ENCODE measurements around the gene AMOTL2. TPM values are rescaled to one million over a fixed set of nuclear protein-coding genes. Genes with fewer than 3 reads are reported as not detected.

The AMOTL2 gene
- total RNA-seq, 4 donors from 2014 or later = 17.9 to 29.9 (median 20.6) TPM

DNA sequence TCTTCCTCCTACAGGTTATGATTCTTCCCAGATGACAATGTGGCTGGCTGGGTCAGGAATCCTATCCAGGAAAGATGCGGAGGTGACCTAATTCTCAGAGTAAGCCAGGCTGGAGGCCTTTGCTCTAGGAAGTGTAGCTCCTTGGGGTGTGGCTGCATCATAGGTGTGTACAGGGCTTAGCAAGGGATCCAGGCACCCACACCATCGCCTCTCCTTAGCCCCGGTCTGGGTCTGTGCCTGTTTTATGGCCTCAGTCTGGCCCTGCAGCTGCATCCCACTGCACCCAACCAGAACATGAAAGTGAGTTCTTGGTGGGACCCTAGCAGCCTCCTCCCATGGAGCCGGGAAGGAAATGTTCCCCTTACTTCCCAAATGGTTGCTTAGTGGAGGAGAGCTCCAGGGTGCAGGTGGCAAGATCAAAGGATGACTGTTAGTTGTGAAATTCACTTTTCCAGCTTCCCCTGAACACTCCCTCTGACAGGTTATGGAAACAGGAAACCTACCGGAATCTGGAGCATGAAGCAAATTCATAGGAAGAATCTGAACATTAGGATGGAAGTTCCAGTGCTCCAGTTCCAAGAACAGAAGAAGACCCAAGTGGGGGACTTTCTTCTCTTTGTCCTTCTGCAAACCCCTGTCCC, 2.7 kb upstream of the AMOTL2 start:
- no peak for ATAC-seq
- H3K36me3 ChIP-seq = no peaks in the 10 kb centered on the region
- H3K27me3 ChIP-seq = no peaks in the 10 kb centered on the region
- intact Hi-C loops (cut with DNase I; ENCODE audit: low total_unique reads) = no loop called here
- H3K4me1 ChIP-seq = peaks cover 10 to 36% of the 10 kb centered on the region in 2 donors
- TF ChIP-seq CTCF (IDR thresholded peaks at IDR 0.05 in 4 of 5, conservative IDR thresholded peaks at IDR 0.05 in 1 of 5) (no peak), POLR2A (IDR thresholded peaks at IDR 0.05) (no peak)
- DNase-seq = no peak
- in situ Hi-C loops (cut with MboI; ENCODE audit: low sequenced_read_pairs in 4 of 4) = loop anchor here (5.0 to 10.0 kb wide), 3 partner anchors 70 to 98 kb away; no protein-coding TSS in a partner anchor
- H3K4me3 ChIP-seq = no peak overlapping the region
- H3K9me3 ChIP-seq = no peaks in the 10 kb centered on the region
- H3K27ac ChIP-seq = no peak overlapping the region

DNA sequence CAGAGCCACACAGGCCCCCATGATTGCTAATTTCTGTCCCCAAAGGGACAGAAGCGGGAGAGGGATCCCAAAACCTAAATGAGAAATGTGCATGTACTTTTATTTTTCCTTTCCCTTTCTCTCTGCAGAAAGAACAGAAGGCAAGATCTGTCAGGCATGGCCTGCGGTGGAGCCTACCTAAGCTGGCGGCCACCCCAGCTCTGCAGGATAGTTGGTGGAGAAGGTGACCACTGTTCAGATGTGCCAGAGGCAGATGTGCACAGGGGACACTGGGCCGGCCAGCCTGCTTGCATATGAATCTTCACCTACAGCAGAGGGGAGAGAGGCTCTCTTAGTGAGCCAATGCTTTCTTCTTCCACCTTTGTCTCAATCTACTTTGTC, 2.1 kb upstream of the AMOTL2 start:
- no peak overlapping the region for H3K4me3 ChIP-seq
- in situ Hi-C loops (cut with MboI; ENCODE audit: low sequenced_read_pairs in 4 of 4) (loop anchor here (5.0 to 10.0 kb wide), 3 partner anchors 69 to 98 kb away; no protein-coding TSS in a partner anchor), intact Hi-C loops (cut with DNase I; ENCODE audit: low total_unique reads) (no loop called here)
- ATAC-seq (no peak), DNase-seq (no peak)
- no peak overlapping the region for H3K27ac ChIP-seq
- no peak for TF ChIP-seq POLR2A (IDR thresholded peaks at IDR 0.05)
- TF ChIP-seq CTCF (IDR thresholded peaks at IDR 0.05 in 4 of 5, conservative IDR thresholded peaks at IDR 0.05 in 1 of 5) = no peak
- H3K36me3 ChIP-seq = no peaks in the 10 kb centered on the region
- H3K27me3 ChIP-seq = no peaks in the 10 kb centered on the region
- H3K4me1 ChIP-seq = peaks cover 16 to 41% of the 10 kb centered on the region in 2 donors
- no peaks in the 10 kb centered on the region for H3K9me3 ChIP-seq

DNA sequence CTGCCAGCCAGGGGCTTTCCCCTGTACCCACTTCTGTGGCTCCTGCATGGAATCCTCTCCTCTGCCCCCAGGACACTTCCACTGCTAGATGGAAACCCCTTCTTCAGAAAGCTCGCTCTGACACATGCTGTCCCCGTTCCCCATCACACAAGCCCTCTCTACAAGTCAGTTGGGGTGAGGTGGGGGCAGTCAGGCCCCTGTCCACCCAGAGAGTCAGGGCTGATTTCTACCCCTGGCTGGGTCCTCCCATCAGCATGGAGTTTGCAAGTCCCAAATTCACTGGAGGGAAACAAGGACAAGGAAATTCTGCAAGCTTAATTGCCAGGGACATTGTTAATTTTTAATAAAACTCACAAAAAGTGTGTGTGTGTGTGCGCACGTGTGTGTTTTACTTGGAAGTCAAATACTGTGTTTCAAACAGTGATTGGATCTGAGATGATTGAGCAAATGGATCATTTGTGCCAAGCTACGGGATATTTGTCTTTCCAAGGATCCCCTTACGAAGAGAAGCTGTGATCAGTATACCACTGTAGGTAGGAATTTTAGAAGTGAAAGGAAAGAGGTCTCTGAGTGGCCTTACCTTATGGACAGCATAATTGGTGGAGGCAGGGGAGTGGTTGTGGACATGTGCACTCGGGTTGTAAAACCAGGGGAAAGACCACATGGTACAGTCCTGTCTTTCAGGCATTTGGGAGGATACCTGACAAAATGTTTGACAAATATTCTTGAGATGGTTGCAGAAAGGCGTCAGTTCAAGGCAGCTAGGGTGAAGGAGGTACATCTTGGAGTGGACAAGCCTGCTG, 1.5 kb upstream of the AMOTL2 start:
- in situ Hi-C loops (cut with MboI; ENCODE audit: low sequenced_read_pairs in 4 of 4) = loop anchor here (5.0 to 10.0 kb wide), 3 partner anchors 68 to 99 kb away; no protein-coding TSS in a partner anchor
- H3K27me3 ChIP-seq = no peaks in the 10 kb centered on the region
- no peak for ATAC-seq
- peak overlapping the region in 2 of 4 donors; percentile 77 to 88 for H3K4me3 ChIP-seq
- H3K9me3 ChIP-seq = no peaks in the 10 kb centered on the region
- TF ChIP-seq POLR2A (IDR thresholded peaks at IDR 0.05) (no peak), CTCF (IDR thresholded peaks at IDR 0.05 in 4 of 5, conservative IDR thresholded peaks at IDR 0.05 in 1 of 5) (no peak)
- DNase-seq = no peak
- peaks cover 21 to 47% of the 10 kb centered on the region in 2 donors for H3K4me1 ChIP-seq
- peak overlapping the region; percentile 93 to 99 (median 97) for H3K27ac ChIP-seq
- intact Hi-C loops (cut with DNase I; ENCODE audit: low total_unique reads) = loop anchor here (2.0 kb wide), 2 partner anchors 101 to 111 kb away; partner anchors contain the start of gene CEP63
- peaks cover 0 to 5% of the 10 kb centered on the region in 2 donors for H3K36me3 ChIP-seq

GRCh38 chr3:134374791-134375581, 739 bp upstream of the AMOTL2 start:
- Histone ChIP-seq H3K4me1 (peaks cover 29 to 55% of the 10 kb centered on the region in 2 donors), H3K36me3 (peaks cover 0 to 9% of the 10 kb centered on the region in 2 donors), H3K4me3 (peak overlapping the region; percentile 70 to 88 (median 77)), H3K27ac (peak overlapping the region; percentile 93 to 99 (median 97)), H3K9me3 (no peaks in the 10 kb centered on the region), H3K27me3 (no peaks in the 10 kb centered on the region)
- in situ Hi-C loops (cut with MboI; ENCODE audit: low sequenced_read_pairs in 4 of 4) (loop anchor here (5.0 to 10.0 kb wide), 3 partner anchors 68 to 100 kb away; no protein-coding TSS in a partner anchor), intact Hi-C loops (cut with DNase I; ENCODE audit: low total_unique reads) (loop anchor here (2.0 kb wide), 2 partner anchors 102 to 112 kb away; partner anchors contain the start of gene CEP63)
- TF ChIP-seq POLR2A (IDR thresholded peaks at IDR 0.05) = no peak
- DNase-seq (no peak), ATAC-seq (peak; percentile 26 to 35)
